ENCODE data around the gene AKAP13.
"Not testable (repeated sequence)": the region's sequence is repeated elsewhere in the genome, so short reads cannot be mapped to it uniquely, and the experiment has no call there.

Gene AKAP13

GRCh38 chr15:85661859-85662258 is 281.5 kb downstream of the AKAP13 start:
- no peak for DNase-seq (ENCODE audit: low read depth, low spot score)

GRCh38 chr15:85665677-85666076 is 285.3 kb downstream of the AKAP13 start:
- DNase-seq (ENCODE audit: low read depth, low spot score), result not testable (repeated sequence)

GRCh38 chr15:85667491-85668424 is 287.4 kb downstream of the AKAP13 start:
- DNase-seq (ENCODE audit: low read depth, low spot score), result peak; percentile 88

GRCh38 chr15:85671156-85671555 is 290.8 kb downstream of the AKAP13 start:
- DNase-seq (ENCODE audit: low read depth, low spot score), result no peak

GRCh38 chr15:85672332-85673084 is 292.1 kb downstream of the AKAP13 start:
- no peak for DNase-seq (ENCODE audit: low read depth, low spot score)

GRCh38 chr15:85673326-85673725 is 292.9 kb downstream of the AKAP13 start:
- DNase-seq (ENCODE audit: low read depth, low spot score), result no peak

GRCh38 chr15:85676342-85677098 is 296.1 kb downstream of the AKAP13 start:
- no peak for DNase-seq (ENCODE audit: low read depth, low spot score)

GRCh38 chr15:85679231-85679630 is 298.8 kb downstream of the AKAP13 start:
- no peak for DNase-seq (ENCODE audit: low read depth, low spot score)

GRCh38 chr15:85681386-85681785 is 301.0 kb downstream of the AKAP13 start:
- no peak for DNase-seq (ENCODE audit: low read depth, low spot score)

GRCh38 chr15:85684174-85684710 is 303.8 kb downstream of the AKAP13 start:
- DNase-seq (ENCODE audit: low read depth, low spot score), result no peak

GRCh38 chr15:85685356-85685755 is 305.0 kb downstream of the AKAP13 start:
- DNase-seq (ENCODE audit: low read depth, low spot score), result no peak

- no peak for DNase-seq (ENCODE audit: low read depth, low spot score)
Measured at GRCh38 chr15:85687329-85687728, 306.9 kb downstream of the AKAP13 start.

GRCh38 chr15:85688711-85689110 is 308.3 kb downstream of the AKAP13 start:
- DNase-seq (ENCODE audit: low read depth, low spot score), result no peak

- DNase-seq (ENCODE audit: low read depth, low spot score), result no peak
Measured at GRCh38 chr15:85689729-85690128, 309.3 kb downstream of the AKAP13 start.

- DNase-seq (ENCODE audit: low read depth, low spot score), result no peak
Measured at GRCh38 chr15:85690561-85691231, 310.3 kb downstream of the AKAP13 start.

- no peak for DNase-seq (ENCODE audit: low read depth, low spot score)
Measured at GRCh38 chr15:85691350-85692240, 311.2 kb downstream of the AKAP13 start.

GRCh38 chr15:85692321-85692720 is 311.9 kb downstream of the AKAP13 start:
- DNase-seq (ENCODE audit: low read depth, low spot score), result no peak

GRCh38 chr15:85692873-85693272 is 312.5 kb downstream of the AKAP13 start:
- no peak for DNase-seq (ENCODE audit: low read depth, low spot score)

GRCh38 chr15:85693277-85693676 is 312.9 kb downstream of the AKAP13 start:
- DNase-seq (ENCODE audit: low read depth, low spot score), result no peak

- no peak for DNase-seq (ENCODE audit: low read depth, low spot score)
Measured at GRCh38 chr15:85694091-85694490, 313.7 kb downstream of the AKAP13 start.
